ENCODE results near the gene LARGE1. TPM values are rescaled to one million over a fixed set of nuclear protein-coding genes. Genes with fewer than 3 reads are reported as not detected.

The LARGE1 gene
- total RNA-seq, 1 donor from 2014 or later = 2.4 TPM

DNA sequence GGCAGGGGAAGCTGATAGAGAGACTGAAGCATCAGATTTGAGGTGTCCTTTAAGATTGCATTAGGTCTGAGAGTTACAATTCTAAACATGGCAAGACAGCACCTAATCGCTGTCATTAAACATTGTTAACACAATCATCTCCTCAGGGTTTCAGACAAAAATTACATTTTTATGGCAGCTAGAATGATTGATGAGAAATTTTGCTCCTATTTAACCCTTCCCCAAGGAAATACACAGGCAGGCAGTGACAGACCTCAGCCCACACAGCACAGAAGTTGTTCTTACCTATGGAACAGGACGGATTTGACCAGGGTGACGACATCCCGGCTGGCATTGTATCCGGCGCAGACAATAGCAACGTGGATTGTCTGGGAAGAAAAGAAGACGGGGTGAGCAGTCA lies 294.3 kb downstream of the LARGE1 start:
- FAIRE-seq (no peak), DNase-seq (ENCODE audit: low read depth) (no peak)
- TF ChIP-seq, protein P1, sequence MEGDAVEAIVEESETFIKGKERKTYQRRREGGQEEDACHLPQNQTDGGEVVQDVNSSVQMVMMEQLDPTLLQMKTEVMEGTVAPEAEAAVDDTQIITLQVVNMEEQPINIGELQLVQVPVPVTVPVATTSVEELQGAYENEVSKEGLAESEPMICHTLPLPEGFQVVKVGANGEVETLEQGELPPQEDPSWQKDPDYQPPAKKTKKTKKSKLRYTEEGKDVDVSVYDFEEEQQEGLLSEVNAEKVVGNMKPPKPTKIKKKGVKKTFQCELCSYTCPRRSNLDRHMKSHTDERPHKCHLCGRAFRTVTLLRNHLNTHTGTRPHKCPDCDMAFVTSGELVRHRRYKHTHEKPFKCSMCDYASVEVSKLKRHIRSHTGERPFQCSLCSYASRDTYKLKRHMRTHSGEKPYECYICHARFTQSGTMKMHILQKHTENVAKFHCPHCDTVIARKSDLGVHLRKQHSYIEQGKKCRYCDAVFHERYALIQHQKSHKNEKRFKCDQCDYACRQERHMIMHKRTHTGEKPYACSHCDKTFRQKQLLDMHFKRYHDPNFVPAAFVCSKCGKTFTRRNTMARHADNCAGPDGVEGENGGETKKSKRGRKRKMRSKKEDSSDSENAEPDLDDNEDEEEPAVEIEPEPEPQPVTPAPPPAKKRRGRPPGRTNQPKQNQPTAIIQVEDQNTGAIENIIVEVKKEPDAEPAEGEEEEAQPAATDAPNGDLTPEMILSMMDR (IDR thresholded peaks at IDR 0.05; ENCODE audit: insufficient read depth, low read length, severe bottlenecking) = no peak
- H3K36me3 ChIP-seq (ENCODE audit: control insufficient read depth, insufficient read depth, low read length) = no peaks in the 10 kb centered on the region
- H3K27me3 ChIP-seq (ENCODE audit: control insufficient read depth, insufficient read depth, low read length) = no peaks in the 10 kb centered on the region
- H3K4me3 ChIP-seq (ENCODE audit: low read depth, low read length) = no peak overlapping the region

DNA sequence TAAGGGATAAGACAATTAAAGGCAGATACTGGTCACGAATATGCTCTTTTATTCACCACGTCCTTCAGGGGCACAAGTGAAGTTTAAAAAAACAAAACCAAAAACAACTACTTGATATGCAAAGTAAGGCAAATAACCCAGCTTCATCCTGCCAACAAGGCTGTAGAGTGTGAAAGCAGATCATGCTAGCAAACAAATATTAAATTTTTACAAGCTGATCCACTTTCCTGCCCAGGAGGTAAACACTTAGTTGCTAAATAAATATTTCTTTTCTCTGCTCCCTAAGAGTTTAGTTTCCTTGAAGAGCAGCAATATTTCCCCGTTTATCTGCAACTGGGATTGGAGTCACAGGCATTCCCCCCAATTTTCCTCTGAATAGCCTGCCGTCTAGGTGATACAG lies 300.2 kb downstream of the LARGE1 start:
- FAIRE-seq (no peak), DNase-seq (ENCODE audit: low read depth) (no peak)
- no peak overlapping the region for H3K4me3 ChIP-seq (ENCODE audit: low read depth, low read length)
- H3K36me3 ChIP-seq (ENCODE audit: control insufficient read depth, insufficient read depth, low read length) = no peaks in the 10 kb centered on the region
- TF ChIP-seq, protein P1 (IDR thresholded peaks at IDR 0.05; ENCODE audit: insufficient read depth, low read length, severe bottlenecking) = no peak
- H3K27me3 ChIP-seq (ENCODE audit: control insufficient read depth, insufficient read depth, low read length) = no peaks in the 10 kb centered on the region

DNA sequence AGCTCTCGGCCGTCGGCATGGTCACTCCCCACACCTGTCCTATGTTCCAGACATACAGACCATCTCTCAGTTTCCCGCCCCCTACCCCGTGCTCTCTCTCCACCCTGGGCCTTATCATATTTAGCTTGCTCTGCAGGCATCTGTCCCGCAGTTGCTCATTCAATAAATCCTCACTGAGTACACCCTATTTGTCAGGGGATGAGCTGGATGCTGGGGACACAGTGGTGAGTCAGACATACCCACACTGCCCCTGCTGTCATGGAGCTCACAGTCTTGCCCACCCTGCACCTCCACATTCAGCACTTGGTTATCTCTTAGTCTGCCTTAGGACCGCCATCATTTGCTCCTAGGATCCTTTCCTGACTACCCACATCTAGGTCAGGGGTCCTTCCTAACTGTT lies 313.8 kb downstream of the LARGE1 start:
- TF ChIP-seq, protein P1 (IDR thresholded peaks at IDR 0.05; ENCODE audit: insufficient read depth, low read length, severe bottlenecking) = no peak
- H3K27me3 ChIP-seq (ENCODE audit: control insufficient read depth, insufficient read depth, low read length) = no peaks in the 10 kb centered on the region
- FAIRE-seq (no peak), DNase-seq (ENCODE audit: low read depth) (no peak)
- no peak overlapping the region for H3K4me3 ChIP-seq (ENCODE audit: low read depth, low read length)
- no peaks in the 10 kb centered on the region for H3K36me3 ChIP-seq (ENCODE audit: control insufficient read depth, insufficient read depth, low read length)

DNA sequence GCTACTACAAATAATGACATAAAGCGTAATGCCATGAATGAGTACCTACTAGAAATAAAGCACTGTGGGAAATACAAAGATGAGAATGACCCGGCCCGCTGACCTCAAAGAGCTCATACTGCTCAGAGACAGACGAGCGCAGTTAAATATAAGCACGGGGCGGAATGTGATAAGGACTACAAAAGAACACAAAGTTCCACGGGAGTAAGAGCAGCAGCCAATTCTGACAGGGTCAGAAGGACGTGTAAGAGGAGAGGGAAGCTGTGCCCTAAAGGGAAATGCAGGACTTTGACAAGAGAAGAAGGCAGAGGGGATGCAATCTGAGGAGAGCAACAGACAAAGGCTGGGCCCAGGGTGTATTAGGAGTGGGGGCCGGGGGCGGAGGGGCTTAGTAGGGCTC lies 314.6 kb downstream of the LARGE1 start:
- Histone ChIP-seq H3K36me3 (ENCODE audit: control insufficient read depth, insufficient read depth, low read length) (no peaks in the 10 kb centered on the region), H3K4me3 (ENCODE audit: low read depth, low read length) (no peak overlapping the region), H3K27me3 (ENCODE audit: control insufficient read depth, insufficient read depth, low read length) (no peaks in the 10 kb centered on the region)
- TF ChIP-seq, protein P1 (IDR thresholded peaks at IDR 0.05; ENCODE audit: insufficient read depth, low read length, severe bottlenecking) = no peak
- no peak for FAIRE-seq
- DNase-seq (ENCODE audit: low read depth) = no peak

DNA sequence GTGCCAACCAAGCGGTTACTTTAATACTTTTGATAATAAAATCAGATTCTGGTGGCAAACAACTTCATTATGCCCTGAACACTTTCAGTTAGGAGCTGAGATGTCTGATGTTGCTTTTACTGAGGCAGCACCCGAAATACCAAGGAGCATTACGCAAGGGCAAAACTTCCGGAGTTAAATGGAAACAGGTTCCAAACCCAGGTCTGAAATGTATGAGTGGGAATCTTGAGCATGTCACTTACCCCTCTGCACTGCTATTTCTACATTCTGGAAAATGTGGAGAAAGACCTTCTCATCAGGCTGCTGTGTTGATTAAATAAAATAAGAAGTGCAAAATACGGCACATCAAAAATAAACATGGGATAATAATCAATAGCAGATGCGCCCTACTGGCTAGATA lies 315.1 kb downstream of the LARGE1 start:
- no peak for FAIRE-seq

DNA sequence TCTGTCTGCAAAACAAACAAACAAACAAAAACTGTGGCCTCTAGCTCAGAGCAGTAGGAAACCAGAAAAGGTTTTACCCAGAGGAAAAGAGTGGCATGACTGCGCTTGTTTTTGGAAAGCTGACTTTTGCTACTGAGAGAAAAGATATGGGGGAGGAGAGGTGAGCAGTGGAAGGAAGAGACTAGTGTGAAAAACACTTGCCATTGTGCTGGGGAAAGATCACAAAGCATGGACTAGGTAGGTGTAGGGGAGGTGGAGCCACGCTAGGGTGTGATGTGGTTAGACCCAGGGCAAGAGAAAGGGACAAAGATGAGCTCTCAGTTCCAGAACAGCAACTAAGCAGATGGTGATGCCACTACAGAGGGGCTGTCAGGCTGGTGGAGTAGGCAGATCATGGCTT lies 319.2 kb downstream of the LARGE1 start:
- no peaks in the 10 kb centered on the region for H3K27me3 ChIP-seq (ENCODE audit: control insufficient read depth, insufficient read depth, low read length)
- H3K4me3 ChIP-seq (ENCODE audit: low read depth, low read length) = no peak overlapping the region
- DNase-seq (ENCODE audit: low read depth) = no peak
- TF ChIP-seq, protein P1 (IDR thresholded peaks at IDR 0.05; ENCODE audit: insufficient read depth, low read length, severe bottlenecking) = no peak
- H3K36me3 ChIP-seq (ENCODE audit: control insufficient read depth, insufficient read depth, low read length) = no peaks in the 10 kb centered on the region
- no peak for FAIRE-seq

More for the DNA sequence above, 315.1 kb downstream of the LARGE1 start:
- no peak for DNase-seq (ENCODE audit: low read depth)
- Histone ChIP-seq H3K27me3 (ENCODE audit: control insufficient read depth, insufficient read depth, low read length) (no peaks in the 10 kb centered on the region), H3K4me3 (ENCODE audit: low read depth, low read length) (no peak overlapping the region), H3K36me3 (ENCODE audit: control insufficient read depth, insufficient read depth, low read length) (no peaks in the 10 kb centered on the region)
- TF ChIP-seq, protein P1 (IDR thresholded peaks at IDR 0.05; ENCODE audit: insufficient read depth, low read length, severe bottlenecking) = no peak
